ENCODE measurements around the gene NTNG2.

DNA sequence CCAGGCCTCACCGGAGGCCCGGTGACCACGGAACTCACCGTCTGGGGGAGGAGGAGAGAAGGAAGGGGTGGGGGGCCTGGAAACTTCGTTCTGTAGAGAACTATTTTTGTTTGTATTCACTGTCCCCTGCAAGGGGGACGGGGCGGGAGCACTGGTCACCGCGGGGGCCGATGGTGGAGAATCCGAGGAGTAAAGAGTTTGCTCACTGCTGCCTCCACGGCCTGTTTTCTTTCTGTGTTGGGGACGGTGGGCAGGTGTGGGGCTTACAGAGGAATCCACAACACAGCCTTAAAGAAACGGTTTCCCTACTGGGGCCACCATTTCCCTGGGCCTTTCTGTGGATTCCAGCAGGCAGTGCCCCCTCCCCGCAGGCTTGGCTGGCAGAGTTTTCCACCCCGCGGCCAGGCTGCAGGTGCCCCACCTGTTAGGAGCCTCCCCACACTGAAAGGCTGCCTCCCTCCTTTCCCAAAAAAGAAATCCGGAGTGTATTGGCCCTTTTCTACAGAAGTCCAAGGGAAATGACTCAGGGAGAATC, 80.8 kb downstream of the NTNG2 start:
- TF ChIP-seq GATA2 (IDR thresholded peaks at IDR 0.05; ENCODE audit: low read depth, low read length): no peak
- no peak for TF ChIP-seq GATA3 (IDR thresholded peaks at IDR 0.05; ENCODE audit: low read depth, low read length)
